ENCODE measurements around the gene CREB3L1. TPM values are rescaled to one million over a fixed set of nuclear protein-coding genes. Genes with fewer than 3 reads are reported as not detected.

Gene CREB3L1
- total RNA-seq, 6 experiments from 2014 or later, result 0.07 to 0.37 (median 0.24) TPM

- no peak for TF ChIP-seq CTCF (IDR thresholded peaks at IDR 0.05)
- TF ChIP-seq POLR2A (IDR thresholded peaks at IDR 0.05), result no peak
- no peaks in the 10 kb centered on the region for H3K36me3 ChIP-seq
- peaks cover 0 to 6% (median 0%) of the 10 kb centered on the region in 4 donors for H3K4me1 ChIP-seq
- DNase-seq, result no peak
- no peak for ATAC-seq
- intact Hi-C loops (cut with DNase I), result no loop called here
- H3K4me3 ChIP-seq, result no peak overlapping the region
- H3K9me3 ChIP-seq, result no peaks in the 10 kb centered on the region
- WGBS (ENCODE audit: insufficient coverage, low coverage, low lambda C conversion rate, missing lambda C conversion rate), result 43% methylated on average over 5 of the region's 5 CpGs
- H3K27me3 ChIP-seq, result peaks cover 4 to 18% of the 10 kb centered on the region in 2 donors
- H3K27ac ChIP-seq, result no peak overlapping the region
Measured at GRCh38 chr11:46331282-46331984, 54.0 kb downstream of the CREB3L1 start.

DNA sequence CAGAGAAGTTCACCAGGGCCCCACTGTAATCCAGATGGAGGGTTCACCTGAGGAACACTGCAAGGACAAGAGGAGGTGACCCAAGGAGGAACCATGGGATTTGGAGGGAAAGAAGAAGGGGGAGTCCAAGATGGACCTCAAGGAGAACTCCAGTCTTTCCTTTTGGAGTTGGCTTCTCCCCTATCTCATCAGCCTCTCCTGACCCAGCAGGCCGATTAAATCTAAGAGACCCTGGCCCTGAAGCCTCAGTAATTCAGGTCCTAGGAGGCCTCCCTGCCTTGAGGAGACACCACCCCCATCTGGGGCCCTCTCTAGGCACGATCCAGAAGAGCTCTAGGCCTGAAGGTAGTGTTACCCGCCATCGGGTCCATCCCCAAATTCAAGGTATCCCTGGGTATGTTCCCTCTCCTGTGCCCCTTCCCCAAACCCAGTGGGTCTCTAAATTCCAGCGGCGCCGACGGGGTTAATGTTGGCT lies 54.7 kb downstream of the CREB3L1 start:
- DNase-seq, result no peak
- Histone ChIP-seq H3K27me3 (peaks cover 4 to 18% of the 10 kb centered on the region in 2 donors), H3K9me3 (no peaks in the 10 kb centered on the region), H3K4me1 (peaks cover 0 to 6% (median 0%) of the 10 kb centered on the region in 4 donors), H3K4me3 (no peak overlapping the region), H3K27ac (no peak overlapping the region), H3K36me3 (no peaks in the 10 kb centered on the region)
- intact Hi-C loops (cut with DNase I), result no loop called here
- WGBS (ENCODE audit: insufficient coverage, low coverage, low lambda C conversion rate, missing lambda C conversion rate), result 18% methylated on average over 2 of the region's 8 CpGs
- TF ChIP-seq CTCF (IDR thresholded peaks at IDR 0.05) (no peak), POLR2A (IDR thresholded peaks at IDR 0.05) (no peak)
- ATAC-seq, result no peak

DNA sequence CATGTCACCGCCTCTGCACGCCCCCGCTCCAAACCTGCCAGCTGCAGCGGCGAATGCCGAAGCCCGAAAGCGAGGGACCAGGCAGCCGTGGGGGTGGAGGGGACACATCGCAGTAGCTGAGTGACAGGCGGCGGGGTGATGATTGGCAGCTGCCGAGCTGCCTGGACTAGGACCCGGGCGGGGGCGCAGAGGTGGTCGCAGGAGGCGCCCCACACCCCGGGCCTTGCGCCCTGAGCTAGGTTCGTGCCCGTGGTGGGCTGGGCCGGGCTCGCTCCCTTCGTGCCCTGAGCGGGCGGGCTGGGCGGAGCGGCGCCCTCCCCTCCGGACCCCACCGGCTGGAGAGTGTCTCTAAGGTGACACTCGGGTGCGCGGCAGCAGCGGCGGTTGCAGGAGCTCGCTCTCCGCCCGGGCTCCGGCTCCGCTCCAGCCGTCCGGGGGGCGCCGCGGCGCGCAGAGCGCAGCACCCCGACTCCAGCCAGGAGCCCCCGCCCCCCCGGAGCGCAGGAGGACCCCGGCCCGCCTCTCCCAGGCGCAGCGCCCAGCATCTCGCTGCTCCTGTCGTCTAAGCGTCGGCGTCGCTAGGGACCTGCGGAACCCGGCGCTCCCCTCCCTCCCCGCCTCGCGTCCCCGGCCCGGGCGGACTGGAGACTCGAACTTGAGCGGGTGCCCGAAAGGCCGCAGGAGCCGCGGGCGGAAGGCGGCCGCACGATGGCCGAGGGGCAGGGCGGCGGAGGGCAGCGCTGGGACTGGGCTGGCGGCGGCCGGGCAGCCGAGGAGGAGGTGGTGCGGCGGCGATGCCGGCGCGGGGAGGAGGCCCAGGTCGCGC lies 55.3 kb downstream of the CREB3L1 start:
- peaks cover 0 to 6% (median 0%) of the 10 kb centered on the region in 4 donors for H3K4me1 ChIP-seq
- intact Hi-C loops (cut with DNase I), result no loop called here
- H3K36me3 ChIP-seq, result no peaks in the 10 kb centered on the region
- no peak for TF ChIP-seq POLR2A (IDR thresholded peaks at IDR 0.05)
- no peak for TF ChIP-seq CTCF (IDR thresholded peaks at IDR 0.05)
- H3K9me3 ChIP-seq, result no peaks in the 10 kb centered on the region
- no peak overlapping the region for H3K27ac ChIP-seq
- H3K4me3 ChIP-seq, result peak overlapping the region in 2 of 3 donors; percentile 12 to 39
- 0% methylated on average over 1 of the region's 99 CpGs for WGBS (ENCODE audit: insufficient coverage, low coverage, low lambda C conversion rate, missing lambda C conversion rate)
- peak; percentile 20 to 49 (median 32) for ATAC-seq
- H3K27me3 ChIP-seq, result peaks cover 4 to 18% of the 10 kb centered on the region in 2 donors
- no peak for DNase-seq

- Histone ChIP-seq H3K4me3 (peak overlapping the region in 1 of 3 donors; percentile 39), H3K27ac (no peak overlapping the region), H3K27me3 (peaks cover 4 to 18% of the 10 kb centered on the region in 2 donors), H3K9me3 (no peaks in the 10 kb centered on the region), H3K4me1 (peaks cover 0 to 6% (median 0%) of the 10 kb centered on the region in 4 donors), H3K36me3 (no peaks in the 10 kb centered on the region)
- DNase-seq (no peak), ATAC-seq (no peak)
- intact Hi-C loops (cut with DNase I), result no loop called here
- 5% methylated on average over 9 of the region's 25 CpGs for WGBS (ENCODE audit: insufficient coverage, low coverage, low lambda C conversion rate, missing lambda C conversion rate)
- no peak for TF ChIP-seq CTCF (IDR thresholded peaks at IDR 0.05)
- no peak for TF ChIP-seq POLR2A (IDR thresholded peaks at IDR 0.05)
Measured at GRCh38 chr11:46333394-46333947, 56.0 kb downstream of the CREB3L1 start.

All from right lobe of liver (tissue), 6 donors.